PC-9 (cell line): ENCODE results near the gene STARD7. TPM values are rescaled to one million over a fixed set of nuclear protein-coding genes. Genes with fewer than 3 reads are reported as not detected.

Experiments
- BruUV-seq: library from RNA; stranded (reverse); fragments of 400-500 nt; replicated peaks from 2 replicates; lab custom pipeline; 2021; lab: Mats Ljungman, UMichigan
- CTCF ChIA-PET: fragments of 300-600 bp; sonication (Branson Sonifier 250); formaldehyde crosslinking; loops from one replicate; lab custom pipeline; 2022; ENCODE audit warnings: antibody characterized with exemption; lab: Charles Lee
- POLR2A ChIA-PET: fragments of 300-600 bp; sonication (Branson Sonifier 250); formaldehyde crosslinking; loops from one replicate; lab custom pipeline; 2022; ENCODE audit warnings: antibody characterized with exemption; ENCODE audit not compliant: unreplicated experiment; lab: Charles Lee
- DNase-seq, 2 experiments: peaks; one replicate each; pipeline versions ENCODE4 v3.0.0 to v3.0.0-alpha.2; 2015 to 2022; ENCODE audit warnings: mixed read lengths in 1 of 2
- H2AFZ ChIP-seq: fragments of 200-600 bp; sonication (generic); 2 replicates; pipeline ENCODE4 v1.8.1; 2017; ENCODE audit warnings: antibody characterized with exemption
- H3F3A ChIP-seq: fragments of 200-600 bp; sonication (generic); 2 replicates; pipeline ENCODE4 v1.8.1; 2017; ENCODE audit warnings: antibody characterized with exemption, mild to moderate bottlenecking, low read depth; ENCODE audit not compliant: insufficient read depth
- H3K27ac ChIP-seq: fragments of 200-600 bp; sonication (generic); 2 replicates; pipeline ENCODE4 v1.6.1; 2016; ENCODE audit warnings: mixed run types
- H3K27me3 ChIP-seq: fragments of 200-600 bp; sonication (generic); 2 replicates; pipeline ENCODE4 v1.6.1; 2016; ENCODE audit warnings: low read depth, mixed run types; ENCODE audit not compliant: insufficient read depth
- H3K36me3 ChIP-seq: fragments of 200-600 bp; sonication (generic); 2 replicates; pipeline ENCODE4 v1.6.1; 2016; ENCODE audit warnings: low read depth, mixed run types
- H3K4me1 ChIP-seq: fragments of 200-600 bp; sonication (generic); replicated peaks from 2 replicates; pipeline ENCODE4 v1.6.1; 2016; ENCODE audit warnings: mixed run types; ENCODE audit not compliant: insufficient read depth
- H3K4me2 ChIP-seq: fragments of 200-600 bp; sonication (generic); 2 replicates; pipeline ENCODE4 v1.6.1; 2017; ENCODE audit warnings: mixed run types
- H3K4me3 ChIP-seq: fragments of 200-600 bp; sonication (generic); 2 replicates; pipeline ENCODE4 v1.6.1; 2016; ENCODE audit warnings: mixed run types
- H3K79me2 ChIP-seq: fragments of 200-600 bp; sonication (generic); 2 replicates; pipeline ENCODE4 v1.6.1; 2017; ENCODE audit warnings: low read depth, mixed run types
- H3K9me2 ChIP-seq: fragments of 200-600 bp; sonication (generic); 2 replicates; pipeline ENCODE4 v1.8.1; 2017; ENCODE audit warnings: mild to moderate bottlenecking; ENCODE audit not compliant: insufficient read depth
- H3K9me3 ChIP-seq: fragments of 200-600 bp; sonication (generic); 2 replicates; pipeline ENCODE4 v1.8.1; 2016; ENCODE audit warnings: low read depth; ENCODE audit not compliant: insufficient read depth
- H4K20me1 ChIP-seq: fragments of 200-600 bp; sonication (generic); 2 replicates; pipeline ENCODE4 v1.8.1; 2017; ENCODE audit not compliant: insufficient read depth
- CTCF ChIP-seq: fragments of 200-600 bp; sonication (generic); conservative IDR thresholded peaks from 2 replicates; pipeline ENCODE4 v1.6.1; 2017; ENCODE audit warnings: mixed run types, antibody characterized with exemption, mild to moderate bottlenecking, moderate library complexity
- EZH2 ChIP-seq: fragments of 200-600 bp; sonication (generic); IDR thresholded peaks from 2 replicates; pipeline ENCODE4 v1.8.0; 2017; ENCODE audit warnings: antibody characterized with exemption, low read depth
- intact Hi-C: fragments of 100-400 bp; cut with micrococcal nuclease; formaldehyde crosslinking; loops from one replicate; pipeline ENCODE4 v1.10.0; 2022; ENCODE audit not compliant: unreplicated experiment
- total RNA-seq: library from RNA; stranded (reverse); gene quantifications from 2 replicates; pipeline ENCODE4 v1.2.3, GENCODE V29; 2021

The STARD7 gene
- total RNA-seq, 1 experiment from 2014 or later = 189 TPM

GRCh38 chr2:96136129-96136720, 72.4 kb downstream of the STARD7 start:
- peaks cover 9% of the 10 kb centered on the region for H3K4me1 ChIP-seq
- H3K4me2 ChIP-seq = no peak overlapping the region
- H2AFZ ChIP-seq = no peak overlapping the region
- H3K36me3 ChIP-seq = no peaks in the 10 kb centered on the region
- H3F3A ChIP-seq = peaks cover 5% of the 10 kb centered on the region; the same call in 1 of the 2 replicates
- no peaks in the 10 kb centered on the region for H3K27me3 ChIP-seq
- peak in 1 of 2 experiments; percentile 39 for DNase-seq
- H3K9me2 ChIP-seq = no peaks in the 10 kb centered on the region
- no peak overlapping the region for H3K4me3 ChIP-seq
- TF ChIP-seq CTCF (no peak), EZH2 (no peak)
- CTCF ChIA-PET = no interaction called here
- no peaks in the 10 kb centered on the region for H4K20me1 ChIP-seq
- no peaks in the 10 kb centered on the region for H3K79me2 ChIP-seq
- intact Hi-C loops = no loop called here
- no peaks in the 10 kb centered on the region for H3K9me3 ChIP-seq
- POLR2A ChIA-PET = interaction anchor here (0.5 kb wide), 1 partner anchor 529 kb away, joined by 4 read pairs; no protein-coding TSS in a partner anchor
- no peak overlapping the region for H3K27ac ChIP-seq
- BruUV-seq = no TSS peak

- DNase-seq = no peak
- Histone ChIP-seq H3K4me1 (peaks cover 9% of the 10 kb centered on the region), H3F3A (peaks cover 5% of the 10 kb centered on the region; the same call in 1 of the 2 replicates), H2AFZ (no peak overlapping the region), H3K9me3 (no peaks in the 10 kb centered on the region), H3K36me3 (no peaks in the 10 kb centered on the region), H3K4me3 (no peak overlapping the region), H4K20me1 (no peaks in the 10 kb centered on the region), H3K79me2 (no peaks in the 10 kb centered on the region), H3K27ac (no peak overlapping the region), H3K27me3 (no peaks in the 10 kb centered on the region), H3K4me2 (no peak overlapping the region), H3K9me2 (no peaks in the 10 kb centered on the region)
- ChIA-PET POLR2A (no interaction called here), CTCF (no interaction called here)
- no TSS peak for BruUV-seq
- TF ChIP-seq CTCF (no peak), EZH2 (no peak)
- intact Hi-C loops = no loop called here
Observed at GRCh38 chr2:96135621-96136020, 73.0 kb downstream of the STARD7 start.

- Histone ChIP-seq H3K4me3 (no peak overlapping the region), H3K9me2 (no peaks in the 10 kb centered on the region), H3K79me2 (no peaks in the 10 kb centered on the region), H3K27me3 (no peaks in the 10 kb centered on the region; the same call in 1 of the 2 replicates), H3K9me3 (no peaks in the 10 kb centered on the region), H3K4me1 (peaks cover 9% of the 10 kb centered on the region), H3K27ac (no peak overlapping the region), H4K20me1 (no peaks in the 10 kb centered on the region), H3F3A (peaks cover 5% of the 10 kb centered on the region; the same call in 1 of the 2 replicates), H3K36me3 (no peaks in the 10 kb centered on the region), H3K4me2 (no peak overlapping the region), H2AFZ (no peak overlapping the region)
- POLR2A ChIA-PET = no interaction called here
- CTCF ChIA-PET = no interaction called here
- no peak for DNase-seq
- intact Hi-C loops = no loop called here
- BruUV-seq = no TSS peak
- TF ChIP-seq CTCF (no peak), EZH2 (no peak)
Observed at GRCh38 chr2:96135171-96135570, 73.5 kb downstream of the STARD7 start.

Other genes starting within 250 kb of the STARD7 start
- 25.8 and 28.3 TPM in 2 replicates for gene ANKRD36C, start 217.0 kb downstream of the STARD7 start, total RNA-seq
- 9.1 and 11.0 TPM in 2 replicates for gene GPAT2, start 173.9 kb downstream of the STARD7 start, total RNA-seq
- 0.26 and 0.55 TPM in 2 replicates for gene ADRA2B, start 92.3 kb downstream of the STARD7 start, total RNA-seq
- not detected in 2 replicates for gene ASTL, start 70.3 kb downstream of the STARD7 start, total RNA-seq
- 4.0 and 5.2 TPM in 2 replicates for gene DUSP2, start 63.4 kb downstream of the STARD7 start, total RNA-seq
- 38.4 and 50.3 TPM in 2 replicates for gene TMEM127, start 57.2 kb upstream of the STARD7 start, total RNA-seq
- gene CIAO1, start 57.4 kb upstream of the STARD7 start, total RNA-seq = 85.3 and 99.5 TPM in 2 replicates
- 214 and 229 TPM in 2 replicates for gene SNRNP200, start 96.7 kb upstream of the STARD7 start, total RNA-seq
- gene ITPRIPL1, start 116.5 kb upstream of the STARD7 start, total RNA-seq = not detected in 2 replicates
- gene NCAPH, start 126.9 kb upstream of the STARD7 start, total RNA-seq = 55.0 and 55.4 TPM in 2 replicates